GM13977 (cell line): ENCODE measurements around the gene ATP2C2.

Experiments used
- DNase-seq: peaks from one replicate; pipeline ENCODE4 v3.0.0; 2012; ENCODE audit warnings: low spot score
- CTCF ChIP-seq: IDR thresholded peaks from 2 replicates; pipeline ENCODE4 v1.5.1; 2012; ENCODE audit warnings: mild to moderate bottlenecking, control low read depth; ENCODE audit not compliant: insufficient read depth; ENCODE audit errors: extremely low read depth, missing control alignments
- in situ Hi-C: fragments of 300-500 bp; cut with MboI; formaldehyde crosslinking; loops from one replicate; pipeline ENCODE4 v1.12.0; 2022; ENCODE audit warnings: low sequenced_read_pairs, low pct_unique_long_range_greater_than_20kb, mixed read lengths, inconsistent platforms; ENCODE audit not compliant: unreplicated experiment

The ATP2C2 gene

GRCh38 chr16:84465154-84465553, 96.8 kb downstream of the ATP2C2 start:
- in situ Hi-C loops, result no loop called here
- no peak for TF ChIP-seq CTCF
- no peak for DNase-seq

- in situ Hi-C loops, result no loop called here
- TF ChIP-seq CTCF, result no peak
- DNase-seq, result no peak
Measured at GRCh38 chr16:84466692-84467091, 98.4 kb downstream of the ATP2C2 start.

GRCh38 chr16:84467256-84467655, 98.9 kb downstream of the ATP2C2 start:
- DNase-seq, result no peak
- TF ChIP-seq CTCF, result no peak
- in situ Hi-C loops, result no loop called here

GRCh38 chr16:84467709-84468108, 99.4 kb downstream of the ATP2C2 start:
- no peak for TF ChIP-seq CTCF
- no peak for DNase-seq
- in situ Hi-C loops, result no loop called here

GRCh38 chr16:84471316-84471715, 103.0 kb downstream of the ATP2C2 start:
- DNase-seq, result no peak
- no peak for TF ChIP-seq CTCF
- in situ Hi-C loops, result no loop called here

GRCh38 chr16:84471966-84472365, 103.6 kb downstream of the ATP2C2 start:
- in situ Hi-C loops, result no loop called here
- TF ChIP-seq CTCF, result no peak
- DNase-seq, result no peak

GRCh38 chr16:84475643-84476240, 107.4 kb downstream of the ATP2C2 start:
- DNase-seq, result no peak
- TF ChIP-seq CTCF, result no peak
- in situ Hi-C loops, result loop anchor here (25.0 kb wide), 1 partner anchor 188 kb away; the partner anchor contains the start of gene WFDC1
